ENCODE results near the gene NCKAP1. TPM values are rescaled to one million over a fixed set of nuclear protein-coding genes. Genes with fewer than 3 reads are reported as not detected.

NCKAP1 gene
- total RNA-seq, 1 experiment from 2014 or later: 112 TPM

DNA sequence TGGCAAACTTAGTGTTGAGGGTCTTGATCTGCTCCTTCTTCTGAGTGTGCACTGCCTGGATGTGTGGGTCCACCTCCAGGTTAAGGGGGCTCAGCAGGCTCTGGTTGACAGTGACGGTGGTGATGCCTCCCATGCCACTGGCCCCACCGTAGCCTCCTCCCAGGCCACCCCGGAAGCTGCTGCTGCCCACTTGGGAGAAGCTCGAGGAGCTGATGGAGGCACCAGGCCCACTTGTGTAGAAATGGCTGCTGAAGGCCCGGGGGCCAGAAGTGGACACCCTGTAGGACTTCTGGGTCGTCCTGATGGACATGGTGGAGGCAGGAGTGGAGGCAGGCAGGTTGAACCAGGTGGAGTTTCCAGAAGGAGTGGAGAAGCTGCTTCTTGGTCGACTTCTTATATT, 33.9 kb upstream of the NCKAP1 start:
- no peaks in the 10 kb centered on the region for H3K27me3 Mint-ChIP-seq (ENCODE audit: low read depth)
- Histone ChIP-seq H2BK20ac (ENCODE audit: low read depth, low read length, poor library complexity, severe bottlenecking) (no peak overlapping the region), H2BK12ac (ENCODE audit: insufficient read length, low read depth, low read length) (no peak overlapping the region), H2BK120ac (ENCODE audit: low read depth, low read length, poor library complexity, severe bottlenecking) (no peak overlapping the region), H3K79me2 (ENCODE audit: insufficient read depth, low read length) (no peaks in the 10 kb centered on the region), H2BK5ac (ENCODE audit: insufficient read length, low read length) (no peak overlapping the region), H4K20me1 (ENCODE audit: control insufficient read depth, insufficient read depth, insufficient read length) (no peaks in the 10 kb centered on the region), H3K27me3 (ENCODE audit: insufficient read depth, low read length) (no peaks in the 10 kb centered on the region), H3K18ac (ENCODE audit: insufficient read length, low read depth, low read length) (no peak overlapping the region), H3K4me2 (ENCODE audit: insufficient read depth, insufficient read length, low read length) (no peak overlapping the region), H4K8ac (replicated peaks; ENCODE audit: insufficient read length, low read depth, low read length) (no peak overlapping the region), H2BK15ac (ENCODE audit: low read depth, low read length) (no peak overlapping the region), H3K14ac (ENCODE audit: insufficient read depth, low read length) (no peak overlapping the region), H3T11ph (ENCODE audit: low read length) (no peak overlapping the region), H4K5ac (ENCODE audit: insufficient read length, low read depth, low read length) (no peak overlapping the region), H3K56ac (ENCODE audit: insufficient read length, low read depth, low read length) (no peak overlapping the region), H3K23ac (ENCODE audit: insufficient read length, low read depth, low read length) (no peak overlapping the region), H3K23me2 (ENCODE audit: insufficient read length, low read depth, low read length, poor library complexity, severe bottlenecking) (no peaks in the 10 kb centered on the region), H3K4ac (ENCODE audit: low read depth, low read length) (no peak overlapping the region), H3K79me1 (ENCODE audit: insufficient read depth, low read depth, low read length, poor library complexity, severe bottlenecking) (no peaks in the 10 kb centered on the region), H3K9ac (ENCODE audit: extremely low read depth, insufficient read length, low read length) (no peak overlapping the region), H2AFZ (ENCODE audit: low read length) (no peak overlapping the region), H3K9me3 (ENCODE audit: control insufficient read depth, low read depth, low read length) (peaks cover 10% of the 10 kb centered on the region), H2AK5ac (ENCODE audit: insufficient read length, low read length) (no peak overlapping the region), H3K4me1 (ENCODE audit: insufficient read depth, low read length) (no peaks in the 10 kb centered on the region), H4K91ac (ENCODE audit: insufficient read length, low read depth, low read length) (no peak overlapping the region), H3K27ac (ENCODE audit: insufficient read length, low read depth, low read length) (no peak overlapping the region)
- H3K4me3 Mint-ChIP-seq: no peak overlapping the region
- H3K36me3 Mint-ChIP-seq (ENCODE audit: insufficient read depth in 1 of 3, low read depth in 3 of 3): peaks cover 2 to 12% (median 4%) of the 10 kb centered on the region in 3 experiments; a peak in 3 of 7 replicates
- WGBS (ENCODE audit: extremely low coverage, insufficient read length, low lambda C conversion rate): no CpG with 5 or more reads among the region's 7 CpGs
- no peak overlapping the region for H3K27ac Mint-ChIP-seq
- DNase-seq: no peak
- TF ChIP-seq, protein P1, sequence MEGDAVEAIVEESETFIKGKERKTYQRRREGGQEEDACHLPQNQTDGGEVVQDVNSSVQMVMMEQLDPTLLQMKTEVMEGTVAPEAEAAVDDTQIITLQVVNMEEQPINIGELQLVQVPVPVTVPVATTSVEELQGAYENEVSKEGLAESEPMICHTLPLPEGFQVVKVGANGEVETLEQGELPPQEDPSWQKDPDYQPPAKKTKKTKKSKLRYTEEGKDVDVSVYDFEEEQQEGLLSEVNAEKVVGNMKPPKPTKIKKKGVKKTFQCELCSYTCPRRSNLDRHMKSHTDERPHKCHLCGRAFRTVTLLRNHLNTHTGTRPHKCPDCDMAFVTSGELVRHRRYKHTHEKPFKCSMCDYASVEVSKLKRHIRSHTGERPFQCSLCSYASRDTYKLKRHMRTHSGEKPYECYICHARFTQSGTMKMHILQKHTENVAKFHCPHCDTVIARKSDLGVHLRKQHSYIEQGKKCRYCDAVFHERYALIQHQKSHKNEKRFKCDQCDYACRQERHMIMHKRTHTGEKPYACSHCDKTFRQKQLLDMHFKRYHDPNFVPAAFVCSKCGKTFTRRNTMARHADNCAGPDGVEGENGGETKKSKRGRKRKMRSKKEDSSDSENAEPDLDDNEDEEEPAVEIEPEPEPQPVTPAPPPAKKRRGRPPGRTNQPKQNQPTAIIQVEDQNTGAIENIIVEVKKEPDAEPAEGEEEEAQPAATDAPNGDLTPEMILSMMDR (conservative IDR thresholded peaks at IDR 0.05): no peak
- H3K4me1 Mint-ChIP-seq: peaks cover 7 to 10% of the 10 kb centered on the region in 2 experiments
- H3K9me3 Mint-ChIP-seq: peaks cover 12 to 18% of the 10 kb centered on the region in 2 experiments

Measured in H9 (cell line).